Left lung (tissue), 10 donors: ENCODE results near the gene PIBF1. TPM values are rescaled to one million over a fixed set of nuclear protein-coding genes. Genes with fewer than 3 reads are reported as not detected.
A peak's percentile ranks its signal among the peaks of the same experiment; 100 is the strongest.

Source experiments
- ATAC-seq: fragments of 200-7000 bp; cut with Tn5 transposase; one replicate; pipeline ENCODE4 v1.9.1; 2020; ENCODE audit warnings: moderate library complexity
- DNase-seq, 4 donors: peaks; one replicate each; pipeline ENCODE4 v3.0.0-alpha.2; 2013 to 2020
- H3K27ac ChIP-seq, 2 donors: fragments of 200-600 bp; sonication (generic) in 1 of 2; one replicate each; pipeline versions ENCODE4 v1.5.0 to v1.8.0; 2020 to 2021
- H3K27me3 ChIP-seq, 2 donors: fragments of 200-600 bp; sonication (generic) in 1 of 2; one replicate each; pipeline versions ENCODE4 v1.5.0 to v1.8.0; 2020 to 2021
- H3K36me3 ChIP-seq, 2 donors: fragments of 200-600 bp; sonication (generic) in 1 of 2; one replicate each; pipeline versions ENCODE4 v1.5.0 to v1.8.0; 2020 to 2021
- H3K4me1 ChIP-seq, 2 donors: fragments of 200-600 bp; one replicate each; pipeline ENCODE4 v1.8.0; 2021
- H3K4me3 ChIP-seq, 2 donors: fragments of 200-600 bp; sonication (generic) in 1 of 2; one replicate each; pipeline versions ENCODE4 v1.5.0 to v1.8.0; 2020 to 2021; ENCODE audit warnings: mild to moderate bottlenecking in 1 of 2
- H3K9me3 ChIP-seq, 2 donors: fragments of 200-600 bp; sonication (generic) in 1 of 2; one replicate each; pipeline versions ENCODE4 v1.5.0 to v1.8.0; 2020 to 2021
- CTCF ChIP-seq, 2 donors: fragments of 200-600 bp; sonication (generic) in 1 of 2; IDR thresholded peaks; one replicate each; pipeline versions ENCODE4 v1.5.0 to v1.8.0; 2021; ENCODE audit warnings: antibody characterized with exemption in 2 of 2
- intact Hi-C, 2 donors: fragments of 100-400 bp; cut with DNase I; formaldehyde crosslinking; loops; one replicate each; pipeline versions ENCODE4 v1.11.2 to v1.14.2; 2022
- polyA plus RNA-seq, 6 donors: library from polyadenylated mRNA; unstranded; fragments of 120-200 nt; gene quantifications; one replicate each; pipeline ENCODE4 v1.2.1, GENCODE V29; 2013; ENCODE audit not compliant: insufficient read length in 6 of 6
- total RNA-seq, 2 donors: library from RNA; stranded (reverse); fragmentation: NEBNext Ultra II Directional; extraction: Animal tissue kit (Norgen Biotek cat#: 25700); gene quantifications; one replicate each; pipeline ENCODE4 v1.2.1, GENCODE V29; 2021
- donor health status: DM: no; HTN: yes; CAD: no.
- donor health status: DM: no; HTN: no; CAD: no.

Gene PIBF1
- total and polyA plus RNA-seq, 8 donors = 20.7 to 52.6 (median 41.4) TPM

DNA sequence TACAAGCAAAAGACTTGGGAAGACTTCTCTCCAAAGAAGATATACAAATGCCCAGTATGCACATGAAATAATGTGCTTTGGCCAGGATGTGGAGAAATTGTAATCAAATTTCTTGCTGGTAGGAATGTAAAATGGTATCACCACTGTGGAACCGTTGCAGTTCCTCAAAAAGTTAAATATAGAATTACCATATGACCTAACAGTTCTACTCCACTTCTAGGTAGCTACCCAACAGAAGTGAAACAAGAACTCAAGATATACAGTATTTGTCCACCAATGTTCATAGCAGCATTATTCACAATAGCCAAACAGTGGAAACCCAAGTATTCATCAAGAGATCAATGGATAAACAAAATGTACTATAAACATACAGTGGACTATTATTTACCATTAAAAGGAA lies 181.8 kb downstream of the PIBF1 start:
- no peak for TF ChIP-seq CTCF (IDR thresholded peaks at IDR 0.05)
- no peak for DNase-seq
- H3K9me3 ChIP-seq = no peaks in the 10 kb centered on the region
- H3K27ac ChIP-seq = no peak overlapping the region
- no peak for ATAC-seq
- intact Hi-C loops = no loop called here
- no peak overlapping the region for H3K4me3 ChIP-seq
- H3K36me3 ChIP-seq = peaks cover 0 to 12% of the 10 kb centered on the region in 2 donors
- H3K27me3 ChIP-seq = no peaks in the 10 kb centered on the region
- no peaks in the 10 kb centered on the region for H3K4me1 ChIP-seq

GRCh38 chr13:72970301-72970880 lies 188.5 kb downstream of the PIBF1 start:
- no peak for TF ChIP-seq CTCF (IDR thresholded peaks at IDR 0.05)
- Histone ChIP-seq H3K36me3 (peaks cover 0 to 14% of the 10 kb centered on the region in 2 donors), H3K4me3 (no peak overlapping the region), H3K9me3 (no peaks in the 10 kb centered on the region), H3K27ac (no peak overlapping the region), H3K4me1 (no peaks in the 10 kb centered on the region), H3K27me3 (no peaks in the 10 kb centered on the region)
- no peak for DNase-seq
- intact Hi-C loops = no loop called here
- ATAC-seq = no peak

DNA sequence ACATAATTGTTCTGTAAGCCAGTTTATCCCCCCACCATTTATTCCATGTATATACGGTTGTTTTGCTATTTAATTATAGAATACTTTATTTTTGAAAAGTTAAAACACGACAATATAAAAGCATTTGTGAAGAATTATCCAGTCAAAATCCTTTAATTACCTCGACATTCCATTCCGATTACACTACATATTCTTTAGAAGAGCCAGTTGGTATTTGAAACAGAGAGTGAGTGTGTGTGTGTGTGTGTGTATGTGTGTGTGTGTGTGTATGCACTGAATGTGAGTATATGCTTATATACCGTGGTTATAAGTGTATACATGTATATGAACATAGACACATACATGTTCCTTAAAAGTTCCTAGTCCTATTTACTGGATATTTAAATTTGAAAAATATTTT lies 189.0 kb downstream of the PIBF1 start:
- no peaks in the 10 kb centered on the region for H3K27me3 ChIP-seq
- H3K4me1 ChIP-seq = no peaks in the 10 kb centered on the region
- ATAC-seq (no peak), DNase-seq (no peak)
- H3K9me3 ChIP-seq = no peaks in the 10 kb centered on the region
- intact Hi-C loops = no loop called here
- TF ChIP-seq CTCF (IDR thresholded peaks at IDR 0.05) = no peak
- H3K27ac ChIP-seq = no peak overlapping the region
- peaks cover 0 to 20% of the 10 kb centered on the region in 2 donors for H3K36me3 ChIP-seq
- no peak overlapping the region for H3K4me3 ChIP-seq

- Histone ChIP-seq H3K36me3 (peaks cover 0 to 17% of the 10 kb centered on the region in 2 donors), H3K4me1 (no peaks in the 10 kb centered on the region), H3K9me3 (no peaks in the 10 kb centered on the region), H3K4me3 (no peak overlapping the region), H3K27me3 (no peaks in the 10 kb centered on the region), H3K27ac (no peak overlapping the region)
- DNase-seq (no peak), ATAC-seq (no peak)
- intact Hi-C loops = no loop called here
- TF ChIP-seq CTCF (IDR thresholded peaks at IDR 0.05) = no peak
These were observed 191.3 kb downstream of the PIBF1 start for GRCh38 chr13:72973234-72973633.

DNA sequence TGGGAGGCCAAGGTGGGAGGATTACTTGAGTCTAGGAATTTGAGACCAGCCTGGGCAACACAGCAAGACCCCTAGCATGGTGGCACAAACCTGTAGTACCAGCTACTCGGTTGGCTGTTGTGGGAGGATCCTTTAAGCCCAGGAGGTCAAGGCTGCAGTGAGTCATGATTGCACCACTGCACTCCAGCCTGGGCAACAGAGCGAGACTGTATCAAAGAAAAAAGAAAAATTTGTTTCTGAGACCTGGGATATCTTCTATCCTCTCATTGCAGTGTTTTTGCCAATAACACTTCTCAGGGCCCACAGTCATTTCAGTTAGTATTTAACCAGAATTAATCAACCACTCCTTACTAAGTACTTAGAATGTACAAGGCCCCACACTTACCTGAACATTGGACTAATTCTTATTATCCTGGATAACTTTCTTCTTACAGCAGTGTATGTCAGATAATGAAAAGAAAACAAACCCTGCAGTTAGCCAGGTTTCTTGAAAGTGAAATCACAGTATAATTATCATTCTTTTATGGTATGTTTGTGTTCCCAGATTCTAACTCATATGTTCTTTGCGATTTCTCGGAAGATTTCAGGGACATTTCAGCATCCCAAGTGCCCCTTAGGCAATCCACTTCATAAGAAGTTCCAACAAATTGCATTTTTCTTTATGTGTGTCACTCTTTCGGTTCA lies 201.3 kb downstream of the PIBF1 start:
- Histone ChIP-seq H3K4me3 (no peak overlapping the region), H3K9me3 (no peaks in the 10 kb centered on the region), H3K27me3 (no peaks in the 10 kb centered on the region), H3K4me1 (no peaks in the 10 kb centered on the region), H3K27ac (peak overlapping the region; percentile 63 to 67), H3K36me3 (no peaks in the 10 kb centered on the region)
- DNase-seq (peak in 2 of 4 donors; percentile 22 to 45), ATAC-seq (peak; percentile 86)
- TF ChIP-seq CTCF (IDR thresholded peaks at IDR 0.05) = no peak
- intact Hi-C loops = no loop called here
